NOMO-1 (cell line): ENCODE data around the gene MRPL40.

Source experiments
- DNase-seq, 2 experiments: peaks; one replicate each; lab custom pipeline; 2025; ENCODE audit not compliant: unreplicated experiment in 2 of 2; lab: John Stamatoyannopoulos, UW

MRPL40 gene

GRCh38 chr22:19456541-19456940 lies 24.2 kb downstream of the MRPL40 start:
- DNase-seq, result no peak

GRCh38 chr22:19457828-19458428 lies 25.6 kb downstream of the MRPL40 start:
- DNase-seq, result no peak

GRCh38 chr22:19460036-19460435 lies 27.7 kb downstream of the MRPL40 start:
- no peak for DNase-seq

GRCh38 chr22:19461506-19461905 lies 29.2 kb downstream of the MRPL40 start:
- DNase-seq, result no peak

GRCh38 chr22:19463008-19463407 lies 30.7 kb downstream of the MRPL40 start:
- no peak for DNase-seq

GRCh38 chr22:19463491-19464469 lies 31.4 kb downstream of the MRPL40 start:
- no peak for DNase-seq

- no peak for DNase-seq
These were observed 32.2 kb downstream of the MRPL40 start for GRCh38 chr22:19464546-19464945.

- DNase-seq, result no peak
These were observed 32.6 kb downstream of the MRPL40 start for GRCh38 chr22:19464975-19465374.

- no peak for DNase-seq
These were observed 33.9 kb downstream of the MRPL40 start for GRCh38 chr22:19466126-19466716.

- no peak for DNase-seq
These were observed 34.8 kb downstream of the MRPL40 start for GRCh38 chr22:19466848-19467752.

- no peak for DNase-seq
These were observed 35.6 kb downstream of the MRPL40 start for GRCh38 chr22:19467912-19468311.

GRCh38 chr22:19469421-19469820 lies 37.1 kb downstream of the MRPL40 start:
- DNase-seq, result no peak

- no peak for DNase-seq
These were observed 37.7 kb downstream of the MRPL40 start for GRCh38 chr22:19470010-19470409.

- DNase-seq, result no peak
These were observed 39.2 kb downstream of the MRPL40 start for GRCh38 chr22:19471572-19471971.

- DNase-seq, result no peak
These were observed 39.9 kb downstream of the MRPL40 start for GRCh38 chr22:19472233-19472632.

- DNase-seq, result no peak
These were observed 41.2 kb downstream of the MRPL40 start for GRCh38 chr22:19473578-19473977.

- no peak for DNase-seq
These were observed 43.7 kb downstream of the MRPL40 start for GRCh38 chr22:19476023-19476422.

- DNase-seq, result peak in 1 of 2 experiments; percentile 1
These were observed 45.1 kb downstream of the MRPL40 start for GRCh38 chr22:19477321-19478044.

GRCh38 chr22:19478045-19478900 lies 45.9 kb downstream of the MRPL40 start:
- DNase-seq, result no peak
